ENCODE results near the gene PRELP. TPM values are rescaled to one million over a fixed set of nuclear protein-coding genes. Genes with fewer than 3 reads are reported as not detected.

Gene PRELP
- total and polyA plus RNA-seq, 2 of the 8 experiments (the other 6 are each of a cell fraction or from before 2014, with no cell fraction given): 0.13 to 0.23 TPM

- no peak overlapping the region for H2BK12ac ChIP-seq (ENCODE audit: low read depth, low read length)
- no peaks in the 10 kb centered on the region for H3K23me2 ChIP-seq (ENCODE audit: low read depth, low read length)
- H3K56ac ChIP-seq (replicated peaks; ENCODE audit: insufficient read length, low read depth, low read length): no peak overlapping the region
- H3K27ac ChIP-seq (ENCODE audit: low read depth, low read length): no peak overlapping the region
- H4K20me1 ChIP-seq (replicated peaks in 1 of 2; ENCODE audit: control insufficient read depth in 1 of 2, insufficient read depth in 2 of 2, low read length in 2 of 2): no peaks in the 10 kb centered on the region
- H3K9ac ChIP-seq (replicated peaks in 1 of 4; ENCODE audit: extremely low read depth in 1 of 4, low read depth in 3 of 4, low read length in 3 of 4): no peak overlapping the region
- no peak overlapping the region for H3K4me3 ChIP-seq (ENCODE audit: extremely low read depth in 1 of 4, insufficient read depth in 2 of 4, low read depth in 3 of 4, low read length in 4 of 4)
- no peak overlapping the region for H3K23ac ChIP-seq (ENCODE audit: insufficient read length)
- no peak overlapping the region for H3K14ac ChIP-seq (ENCODE audit: insufficient read length)
- no peak overlapping the region for H2BK120ac ChIP-seq (replicated peaks; ENCODE audit: low read depth, low read length)
- H2AFZ ChIP-seq (ENCODE audit: low read length): peak overlapping the region; percentile 49; the same call in 1 of the 2 replicates
- no peaks in the 10 kb centered on the region for H3K79me2 ChIP-seq (ENCODE audit: control insufficient read depth in 1 of 2, insufficient read depth in 2 of 2, low read length in 2 of 2)
- H3K4me1 ChIP-seq (replicated peaks in 1 of 4; ENCODE audit: control insufficient read depth in 3 of 4, insufficient read depth in 4 of 4, low read length in 3 of 4): peaks cover 0 to 2% (median under 1%) of the 10 kb centered on the region in 4 experiments; a peak in 4 of 7 replicates
- H3K18ac ChIP-seq (ENCODE audit: extremely low read depth, low read length): no peak overlapping the region
- H2BK5ac ChIP-seq (ENCODE audit: low read depth, low read length): no peak overlapping the region
- no peak overlapping the region for H4K91ac ChIP-seq (replicated peaks; ENCODE audit: insufficient read length, low read length)
- no peaks in the 10 kb centered on the region; a peak in 1 of 7 replicates for H3K27me3 ChIP-seq (replicated peaks in 1 of 4; ENCODE audit: control insufficient read depth in 3 of 4, extremely low read depth in 1 of 4, insufficient read depth in 3 of 4, low read length in 3 of 4)
- FAIRE-seq (no peak), DNase-seq (ENCODE audit: low read depth in 1 of 2, low spot score in 2 of 2) (no peak)
- H3K79me1 ChIP-seq (ENCODE audit: low read depth, low read length): no peaks in the 10 kb centered on the region
- H2BK15ac ChIP-seq (ENCODE audit: low read length): no peak overlapping the region
- H3K36me3 ChIP-seq (ENCODE audit: control insufficient read depth in 2 of 4, insufficient read depth in 4 of 4, low read length in 3 of 4): no peaks in the 10 kb centered on the region
- WGBS, 2 experiments (ENCODE audit: extremely low coverage in 1 of 2, insufficient coverage in 1 of 2, insufficient read length in 1 of 2, insufficient replicate concordance in 2 of 2, low coverage in 1 of 2, low lambda C conversion rate in 2 of 2, missing lambda C conversion rate in 1 of 2): 86% methylated on average over 14 of the region's 15 CpGs; no CpG with 5 or more reads in 1 of the 2 experiments
- H2BK20ac ChIP-seq (ENCODE audit: low read length): no peak overlapping the region
- H3K4me2 ChIP-seq (ENCODE audit: insufficient read depth in 1 of 2, low read depth in 2 of 2, low read length in 2 of 2): no peak overlapping the region
- H4K8ac ChIP-seq (ENCODE audit: extremely low read depth, insufficient read depth, low read length): 0 out of 2 replicates have a peak overlapping the region, but pooled peaks have one; percentile 29
- no peak overlapping the region for H3K4ac ChIP-seq (replicated peaks; ENCODE audit: insufficient read length, low read depth, low read length)
- POLR2A ChIA-PET (ENCODE audit: partially characterized antibody): no interaction called here
- CTCF ChIA-PET (ENCODE audit: partially characterized antibody): interaction anchor here (0.6 to 1.5 kb wide), 2 partner anchors 50 to 287 kb away, joined by 3 to 4 read pairs; no protein-coding TSS in a partner anchor
- no peaks in the 10 kb centered on the region for H3K9me3 ChIP-seq (ENCODE audit: insufficient read depth in 2 of 2, low read depth in 1 of 2, low read length in 1 of 2)
- H2AK5ac ChIP-seq (ENCODE audit: low read depth, low read length): no peak overlapping the region
- H4K5ac ChIP-seq (ENCODE audit: insufficient read length, low read depth, low read length): no peak overlapping the region
- TF ChIP-seq KDM5A (IDR thresholded peaks at IDR 0.05; ENCODE audit: low read length): no peak
- TF ChIP-seq RBBP5 (IDR thresholded peaks at IDR 0.05; ENCODE audit: borderline replicate concordance, low read depth, low read length): no peak
- no peak for TF ChIP-seq CBX8 (IDR thresholded peaks at IDR 0.05; ENCODE audit: borderline replicate concordance, low read depth, low read length)
- no peak for TF ChIP-seq SIRT6 (IDR thresholded peaks at IDR 0.05; ENCODE audit: low read length)
- TF ChIP-seq TBP (IDR thresholded peaks at IDR 0.05; ENCODE audit: low read depth, low read length): no peak
- TF ChIP-seq POLR2AphosphoS5 (IDR thresholded peaks at IDR 0.05; ENCODE audit: low read depth, low read length): no peak
- TF ChIP-seq CTBP2 (IDR thresholded peaks at IDR 0.05; ENCODE audit: borderline replicate concordance, insufficient read depth, insufficient read length, low read length): no peak
- TF ChIP-seq TAF7 (optimal IDR thresholded peaks at IDR 0.05; ENCODE audit: borderline replicate concordance, low read depth, low read length): no peak
- TF ChIP-seq PHF8 (conservative IDR thresholded peaks at IDR 0.05; ENCODE audit: low read depth, low read length): no peak
- TF ChIP-seq USF2 (IDR thresholded peaks at IDR 0.05; ENCODE audit: low read length): no peak
- TF ChIP-seq KDM4A (IDR thresholded peaks at IDR 0.05; ENCODE audit: low read depth, low read length, severe bottlenecking): no peak
- TF ChIP-seq SIX5 (IDR thresholded peaks at IDR 0.05; ENCODE audit: low read depth, low read length): no peak
These were observed 37.8 kb upstream of the PRELP start for GRCh38 chr1:203437696-203438315.
